K562 (cell line): ENCODE measurements around the gene COQ8A. TPM values are rescaled to one million over a fixed set of nuclear protein-coding genes. Genes with fewer than 3 reads are reported as not detected.

Source experiments
- polyA plus RNA-seq, 8 experiments: library from polyadenylated mRNA; depleted of rRNA in 4 of 8; stranded (reverse) in 5 of 8; unstranded in 3 of 8; fragments of >200 nt; fragmentation: Nextera tagmentation in 2 of 8; fragmentation: Illumina TruSeq in 1 of 8; extraction: Ambion mirVana in 2 of 8; extraction: Trizol in 1 of 8; gene quantifications; 2 replicates each; pipeline versions ENCODE4 v1.2.1 to v1.2.3, GENCODE V29; 2011 to 2014; ENCODE audit warnings: inconsistent platforms in 1 of 8, missing spikeins in 1 of 8
- small RNA-seq: library from RNA; depleted of rRNA; stranded (forward); fragments of <200 nt; gene quantifications from one replicate; pipeline ENCODE3, GENCODE V24; 2014
- total RNA-seq, 7 experiments: library from RNA; depleted of rRNA in 6 of 7; stranded (reverse); fragments of >200 nt in 6 of 7; fragmentation: Illumina TruSeq in 2 of 7; extraction: Trizol in 2 of 7; gene quantifications; 2 replicates each; pipeline versions ENCODE4 v1.2.1 to v1.2.3, GENCODE V29; 2011 to 2021; ENCODE audit warnings: low replicate concordance in 1 of 7

The COQ8A gene
- total and polyA plus RNA-seq, 9 of the 15 experiments (the other 6 are each of a cell fraction or from before 2014, with no cell fraction given) = 2.6 to 54.3 (median 32.4) TPM

Small RNA genes lying within 50 kb of the gene (small RNA-seq; reads per million reads assigned to genes)
- gene AL353689.1 = not detected

Other genes with a start within 250 kb of the COQ8A start
- gene ITPKB, start 201.0 kb upstream of the COQ8A start, total RNA-seq (2014; rRNA removed) = not detected in 2 replicates
- gene ITPKB, start 201.0 kb upstream of the COQ8A start, total RNA-seq (2014; rRNA removed; fragmentation: Illumina TruSeq; extraction: Trizol) = not detected in 2 replicates
- gene ITPKB, start 201.0 kb upstream of the COQ8A start, total RNA-seq (2015; rRNA removed; fragmentation: Illumina TruSeq; extraction: Trizol) = not detected in 2 replicates
- 0.22 and 0.27 TPM in 2 replicates for gene ITPKB, start 201.0 kb upstream of the COQ8A start, total RNA-seq (2021)
- 0.01 TPM in 2 replicates for gene ITPKB, start 201.0 kb upstream of the COQ8A start, polyA plus RNA-seq (2011; rRNA removed)
- not detected in 2 replicates for gene ITPKB, start 201.0 kb upstream of the COQ8A start, polyA plus RNA-seq (2014; fragmentation: Illumina TruSeq; extraction: Trizol)
- gene ITPKB, start 201.0 kb upstream of the COQ8A start, polyA plus RNA-seq (2014; fragmentation: Nextera tagmentation; extraction: Ambion mirVana) = not detected
- gene ITPKB, start 201.0 kb upstream of the COQ8A start, polyA plus RNA-seq (2014; rRNA removed) = not detected in 2 replicates
- gene PSEN2, start 69.7 kb upstream of the COQ8A start, total RNA-seq (2014; rRNA removed) = 21.3 and 23.7 TPM in 2 replicates
- gene PSEN2, start 69.7 kb upstream of the COQ8A start, total RNA-seq (2014; rRNA removed; fragmentation: Illumina TruSeq; extraction: Trizol) = 9.2 and 10.9 TPM in 2 replicates
- 15.1 and 15.2 TPM in 2 replicates for gene PSEN2, start 69.7 kb upstream of the COQ8A start, total RNA-seq (2015; rRNA removed; fragmentation: Illumina TruSeq; extraction: Trizol)
- gene PSEN2, start 69.7 kb upstream of the COQ8A start, total RNA-seq (2021) = 19.7 and 21.5 TPM in 2 replicates
- 12.1 and 12.9 TPM in 2 replicates for gene PSEN2, start 69.7 kb upstream of the COQ8A start, polyA plus RNA-seq (2011; rRNA removed)
- gene PSEN2, start 69.7 kb upstream of the COQ8A start, polyA plus RNA-seq (2014; fragmentation: Illumina TruSeq; extraction: Trizol) = 13.7 and 15.4 TPM in 2 replicates
- gene PSEN2, start 69.7 kb upstream of the COQ8A start, polyA plus RNA-seq (2014; fragmentation: Nextera tagmentation; extraction: Ambion mirVana) = 1 to 10 TPM; 2.3 to 3.3 TPM
- gene PSEN2, start 69.7 kb upstream of the COQ8A start, polyA plus RNA-seq (2014; rRNA removed) = 18.0 and 20.9 TPM in 2 replicates